K562 (cell line): ENCODE results near the gene SMIM8. TPM values are rescaled to one million over a fixed set of nuclear protein-coding genes. Genes with fewer than 3 reads are reported as not detected.
A peak's percentile ranks its signal among the peaks of the same experiment; 100 is the strongest.

Experiments
- BCOR ChIP-seq: fragments of 450-650 bp; IDR thresholded peaks from 2 replicates; pipeline ENCODE4 v1.6.1; 2016
- E4F1 ChIP-seq: fragments of 250-450 bp; sonication (Bioruptor Pico); IDR thresholded peaks from 2 replicates; pipeline ENCODE4 v1.5.0; 2021; ENCODE audit warnings: mild to moderate bottlenecking, borderline replicate concordance
- L3MBTL2 ChIP-seq: fragments of 450-650 bp; IDR thresholded peaks from 2 replicates; pipeline ENCODE4 v1.6.1; 2016; ENCODE audit warnings: mild to moderate bottlenecking, moderate library complexity
- MEIS2 ChIP-seq: fragments of 450-650 bp; IDR thresholded peaks from 2 replicates; pipeline ENCODE4 v1.6.1; 2014; ENCODE audit warnings: mild to moderate bottlenecking; ENCODE audit not compliant: partially characterized antibody
- MGA ChIP-seq: fragments of 450-650 bp; IDR thresholded peaks from 2 replicates; pipeline ENCODE4 v1.6.1; 2016; ENCODE audit warnings: mild to moderate bottlenecking, moderate library complexity
- PBX2 ChIP-seq, 2 experiments: IDR thresholded peaks in 1 of 2; conservative IDR thresholded peaks in 1 of 2; 2 replicates each; pipeline ENCODE4 v1.6.1; 2016; ENCODE audit warnings: low read depth in 2 of 2, mild to moderate bottlenecking in 1 of 2, missing compliant biosample characterization in 1 of 2, missing genetic modification characterization in 1 of 2, moderate library complexity in 1 of 2
- PKNOX1 ChIP-seq: fragments of 450-650 bp; IDR thresholded peaks from 2 replicates; pipeline ENCODE4 v1.6.1; 2016
- POLR2H ChIP-seq: IDR thresholded peaks from 2 replicates; pipeline ENCODE4 v1.6.1; 2016; ENCODE audit warnings: missing genetic modification characterization, low read depth, mild to moderate bottlenecking, control low read depth, missing compliant biosample characterization, moderate library complexity
- SMARCA4 ChIP-seq: fragments of 450-650 bp; IDR thresholded peaks from 2 replicates; pipeline ENCODE4 v1.6.1; 2016
- ZNF274 ChIP-seq: IDR thresholded peaks from 2 replicates; pipeline ENCODE4 v1.6.1; 2011; ENCODE audit warnings: low read depth, mild to moderate bottlenecking, low read length, moderate library complexity, borderline replicate concordance
- polyA plus RNA-seq, 8 experiments: library from polyadenylated mRNA; depleted of rRNA in 4 of 8; stranded (reverse) in 5 of 8; unstranded in 3 of 8; fragments of >200 nt; fragmentation: Nextera tagmentation in 2 of 8; fragmentation: Illumina TruSeq in 1 of 8; extraction: Ambion mirVana in 2 of 8; extraction: Trizol in 1 of 8; gene quantifications; 2 replicates each; pipeline versions ENCODE4 v1.2.1 to v1.2.3, GENCODE V29; 2011 to 2014; ENCODE audit warnings: inconsistent platforms in 1 of 8, missing spikeins in 1 of 8
- total RNA-seq, 7 experiments: library from RNA; depleted of rRNA in 6 of 7; stranded (reverse); fragments of >200 nt in 6 of 7; fragmentation: Illumina TruSeq in 2 of 7; extraction: Trizol in 2 of 7; gene quantifications; 2 replicates each; pipeline versions ENCODE4 v1.2.1 to v1.2.3, GENCODE V29; 2011 to 2021; ENCODE audit warnings: low replicate concordance in 1 of 7

The SMIM8 gene
- total and polyA plus RNA-seq, 9 of the 15 experiments (the other 6 are each of a cell fraction or from before 2014, with no cell fraction given): 8.3 to 53.7 (median 15.1) TPM

- peak; percentile 49; the same call in 1 of the 2 replicates for TF ChIP-seq MGA
- peak; percentile 44; the same call in 1 of the 2 replicates for TF ChIP-seq L3MBTL2
- TF ChIP-seq BCOR: no peak
- 0 out of 2 replicates have a peak, but pooled peaks have one; percentile 20 for TF ChIP-seq SMARCA4
- peak; percentile 61 for TF ChIP-seq PKNOX1
- peak; percentile 84; the same call in 1 of the 2 replicates for TF ChIP-seq E4F1
- peak; percentile 47; the same call in 1 of the 2 replicates for TF ChIP-seq POLR2H (tag)
- peak; percentile 92 for TF ChIP-seq MEIS2
- TF ChIP-seq ZNF274: no peak
- TF ChIP-seq PBX2 (CRISPR knock-in tag; IDR thresholded peaks at IDR 0.05; ENCODE audit: low read depth): no peak
- TF ChIP-seq PBX2 (tag; conservative IDR thresholded peaks at IDR 0.05; ENCODE audit: low read depth): peak; percentile 85
Observed at GRCh38 chr6:87340230-87340629, 17.8 kb downstream of the SMIM8 start (continued).
